Ishikawa (cell line): Measurements from ENCODE around the gene CDS2.

Source experiments
- CEBPB ChIP-seq: IDR thresholded peaks from 2 replicates; pipeline ENCODE4 v1.6.1; 2012
- CREB1 ChIP-seq: IDR thresholded peaks from 2 replicates; pipeline ENCODE4 v1.6.1; 2012; ENCODE audit warnings: low read depth
- EGR1 ChIP-seq: IDR thresholded peaks from 2 replicates; pipeline ENCODE4 v1.6.1; 2012
- EP300 ChIP-seq: IDR thresholded peaks from 2 replicates; pipeline ENCODE4 v1.6.1; 2012; ENCODE audit warnings: borderline replicate concordance
- FOXM1 ChIP-seq: IDR thresholded peaks from 2 replicates; pipeline ENCODE4 v1.6.1; 2012; ENCODE audit warnings: low read depth, borderline replicate concordance
- MAX ChIP-seq: IDR thresholded peaks from 2 replicates; pipeline ENCODE4 v1.6.1; 2012
- NFIC ChIP-seq: IDR thresholded peaks from 2 replicates; pipeline ENCODE4 v1.6.1; 2012
- RAD21 ChIP-seq: IDR thresholded peaks from 2 replicates; pipeline ENCODE4 v1.6.1; 2012; ENCODE audit warnings: low read depth
- REST ChIP-seq: IDR thresholded peaks from 2 replicates; pipeline ENCODE4 v1.6.1; 2012; ENCODE audit warnings: low read depth, mild to moderate bottlenecking
- TAF1 ChIP-seq: IDR thresholded peaks from 2 replicates; pipeline ENCODE4 v1.6.1; 2012; ENCODE audit warnings: low read depth, mild to moderate bottlenecking
- TCF12 ChIP-seq: IDR thresholded peaks from 2 replicates; pipeline ENCODE4 v1.6.1; 2012; ENCODE audit warnings: low read depth
- TEAD4 ChIP-seq: IDR thresholded peaks from 2 replicates; pipeline ENCODE4 v1.6.1; 2012
- USF1 ChIP-seq: IDR thresholded peaks from 2 replicates; pipeline ENCODE4 v1.6.1; 2012
- YY1 ChIP-seq: IDR thresholded peaks from 2 replicates; pipeline ENCODE4 v1.6.1; 2012; ENCODE audit warnings: low read depth
- ZBTB7A ChIP-seq: IDR thresholded peaks from 2 replicates; pipeline ENCODE4 v1.6.1; 2012; ENCODE audit warnings: low read depth

CDS2 gene

GRCh38 chr20:5164645-5165625 lies 38.1 kb downstream of the CDS2 start:
- TF ChIP-seq TEAD4 (no peak), EGR1 (no peak), ZBTB7A (no peak), USF1 (no peak), TCF12 (no peak), CEBPB (no peak), CREB1 (no peak), EP300 (no peak), MAX (no peak), FOXM1 (no peak)

DNA sequence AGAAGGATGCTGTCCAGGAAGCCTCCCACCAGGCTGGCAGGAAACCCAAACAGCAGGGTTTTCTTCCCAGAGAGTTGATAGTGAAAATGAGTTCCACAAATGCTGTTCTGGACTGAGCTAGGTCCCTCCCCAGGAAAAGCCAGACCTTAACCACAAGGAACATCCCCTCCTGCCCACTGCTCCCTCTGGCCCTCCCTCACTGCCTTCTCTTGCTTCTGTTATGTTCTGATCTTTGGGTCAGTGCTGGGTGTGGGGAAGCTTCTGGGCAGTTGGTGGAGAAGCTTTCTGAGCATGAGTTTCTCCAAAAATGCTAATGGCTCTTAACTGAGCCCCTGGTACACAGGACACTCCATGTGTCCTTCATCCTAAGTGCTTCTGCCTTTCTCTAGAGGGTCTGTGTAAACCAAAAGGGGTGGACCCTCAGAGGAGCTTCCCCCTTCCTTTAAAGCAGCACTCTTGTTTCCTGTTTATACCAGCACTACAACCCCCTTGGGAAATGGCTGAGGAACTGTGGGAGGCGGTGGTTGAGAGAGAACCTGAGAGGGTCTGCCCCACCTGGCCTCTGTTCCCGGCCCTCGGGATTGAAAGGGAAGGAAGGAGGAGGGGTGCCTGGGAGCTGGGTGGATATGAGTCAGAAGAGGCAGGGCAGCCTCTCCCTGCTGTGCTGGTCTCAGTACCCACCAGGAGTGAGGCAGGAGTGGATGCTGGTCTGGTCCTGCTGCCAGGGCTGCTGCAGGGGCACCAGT lies 42.0 kb downstream of the CDS2 start:
- TF ChIP-seq TCF12 (no peak), TEAD4 (no peak), REST (no peak), FOXM1 (no peak), NFIC (no peak), EP300 (no peak), TAF1 (no peak), CREB1 (no peak), USF1 (no peak), MAX (no peak), EGR1 (no peak), RAD21 (no peak), YY1 (no peak), CEBPB (no peak), ZBTB7A (no peak)

- no peak for TF ChIP-seq CEBPB
- no peak for TF ChIP-seq CREB1
- no peak for TF ChIP-seq MAX
- no peak for TF ChIP-seq TCF12
- no peak for TF ChIP-seq TAF1
- no peak for TF ChIP-seq REST
- no peak for TF ChIP-seq NFIC
- TF ChIP-seq USF1: no peak
- TF ChIP-seq RAD21: no peak
These were observed 43.5 kb downstream of the CDS2 start for GRCh38 chr20:5170341-5170740.

DNA sequence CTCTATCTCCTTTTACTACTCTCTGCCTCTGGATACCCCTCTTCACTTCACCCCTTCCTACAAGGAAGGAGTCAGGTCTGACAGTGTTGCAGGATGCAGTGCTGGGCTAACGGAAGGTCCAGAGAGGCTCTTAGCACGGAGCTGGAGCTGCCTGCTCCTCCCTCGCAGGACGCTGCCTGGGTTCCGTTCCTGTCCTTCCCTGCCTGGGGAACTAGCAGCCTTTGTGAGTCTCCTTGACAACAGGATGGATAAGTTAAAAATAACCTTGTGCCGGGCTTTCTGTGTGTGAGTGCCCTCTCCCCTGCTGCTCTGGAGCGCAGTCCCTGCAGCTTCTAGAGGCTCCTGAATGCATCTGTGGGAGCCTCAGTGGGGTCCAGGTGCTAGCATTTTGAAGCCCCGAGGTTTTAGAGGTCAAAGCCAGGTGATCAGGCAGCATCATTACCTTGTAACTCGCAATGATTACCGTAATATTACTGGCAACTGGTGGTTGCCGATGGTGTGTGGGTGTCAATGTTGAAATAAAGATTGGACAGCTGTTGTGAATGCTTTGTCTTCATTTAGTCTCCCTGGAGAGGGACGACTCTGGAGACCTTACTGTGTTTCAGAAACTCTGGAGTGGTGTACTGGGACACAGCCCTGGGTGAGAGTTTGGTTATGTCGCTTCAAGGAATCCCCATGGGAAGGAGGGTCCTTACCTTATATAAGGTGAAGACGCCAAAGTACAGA lies 44.4 kb downstream of the CDS2 start:
- TF ChIP-seq CEBPB (no peak), NFIC (no peak), TAF1 (no peak), CREB1 (no peak), TEAD4 (no peak), FOXM1 (no peak), TCF12 (no peak), MAX (no peak), EGR1 (no peak)
